Osteocyte (in vitro differentiated cells): ENCODE measurements around the gene CDH23. TPM values are rescaled to one million over a fixed set of nuclear protein-coding genes. Genes with fewer than 3 reads are reported as not detected.

Source experiments
- DNase-seq: peaks from one replicate; pipeline ENCODE4 v3.0.0; 2021; ENCODE audit warnings: mixed read lengths; ENCODE audit not compliant: unreplicated experiment; ENCODE audit errors: extremely low spot score
- H3K27ac Mint-ChIP-seq: one replicate; pipeline ENCODE4 v1.8.0; 2021; ENCODE audit warnings: mild to moderate bottlenecking, mixed read lengths; ENCODE audit not compliant: unreplicated experiment
- H3K27me3 Mint-ChIP-seq: one replicate; pipeline ENCODE4 v1.8.0; 2021; ENCODE audit warnings: mixed read lengths; ENCODE audit not compliant: unreplicated experiment
- H3K36me3 Mint-ChIP-seq: one replicate; pipeline ENCODE4 v1.8.0; 2021; ENCODE audit warnings: mixed read lengths; ENCODE audit not compliant: unreplicated experiment
- H3K4me1 Mint-ChIP-seq: one replicate; pipeline ENCODE4 v1.8.0; 2021; ENCODE audit warnings: mixed read lengths; ENCODE audit not compliant: unreplicated experiment
- H3K4me3 Mint-ChIP-seq: one replicate; pipeline ENCODE4 v1.8.0; 2021; ENCODE audit warnings: mild to moderate bottlenecking, moderate library complexity, mixed read lengths; ENCODE audit not compliant: unreplicated experiment
- H3K9me3 Mint-ChIP-seq: one replicate; pipeline ENCODE4 v1.8.0; 2021; ENCODE audit warnings: mixed read lengths; ENCODE audit not compliant: unreplicated experiment
- total RNA-seq: library from RNA; stranded (reverse); gene quantifications from 2 replicates; pipeline ENCODE4 v1.2.1, GENCODE V29; 2021
- TF ChIP-seq, protein P1 (sequence below): fragments of 200-600 bp; sonication (generic); IDR thresholded peaks from 2 replicates; pipeline ENCODE4 v1.5.0; 2021; ENCODE audit warnings: antibody characterized with exemption, mild to moderate bottlenecking, moderate library complexity

The CDH23 gene
- total RNA-seq, 1 donor from 2014 or later = not detected

- peaks cover 48% of the 10 kb centered on the region for H3K4me1 Mint-ChIP-seq
These were observed 449.0 kb downstream of the CDH23 start for GRCh38 chr10:71845410-71846405.

GRCh38 chr10:71846816-71847215 lies 450.1 kb downstream of the CDH23 start:
- Mint-ChIP-seq H3K4me3 (no peak overlapping the region), H3K36me3 (no peaks in the 10 kb centered on the region), H3K9me3 (no peaks in the 10 kb centered on the region), H3K27ac (no peak overlapping the region), H3K27me3 (no peaks in the 10 kb centered on the region), H3K4me1 (peaks cover 47% of the 10 kb centered on the region)
- TF ChIP-seq, protein P1, sequence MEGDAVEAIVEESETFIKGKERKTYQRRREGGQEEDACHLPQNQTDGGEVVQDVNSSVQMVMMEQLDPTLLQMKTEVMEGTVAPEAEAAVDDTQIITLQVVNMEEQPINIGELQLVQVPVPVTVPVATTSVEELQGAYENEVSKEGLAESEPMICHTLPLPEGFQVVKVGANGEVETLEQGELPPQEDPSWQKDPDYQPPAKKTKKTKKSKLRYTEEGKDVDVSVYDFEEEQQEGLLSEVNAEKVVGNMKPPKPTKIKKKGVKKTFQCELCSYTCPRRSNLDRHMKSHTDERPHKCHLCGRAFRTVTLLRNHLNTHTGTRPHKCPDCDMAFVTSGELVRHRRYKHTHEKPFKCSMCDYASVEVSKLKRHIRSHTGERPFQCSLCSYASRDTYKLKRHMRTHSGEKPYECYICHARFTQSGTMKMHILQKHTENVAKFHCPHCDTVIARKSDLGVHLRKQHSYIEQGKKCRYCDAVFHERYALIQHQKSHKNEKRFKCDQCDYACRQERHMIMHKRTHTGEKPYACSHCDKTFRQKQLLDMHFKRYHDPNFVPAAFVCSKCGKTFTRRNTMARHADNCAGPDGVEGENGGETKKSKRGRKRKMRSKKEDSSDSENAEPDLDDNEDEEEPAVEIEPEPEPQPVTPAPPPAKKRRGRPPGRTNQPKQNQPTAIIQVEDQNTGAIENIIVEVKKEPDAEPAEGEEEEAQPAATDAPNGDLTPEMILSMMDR = no peak
- no peak for DNase-seq

More at GRCh38 chr10:71845410-71846405, 449.0 kb downstream of the CDH23 start:
- H3K4me3 Mint-ChIP-seq = no peak overlapping the region
- peak overlapping the region; percentile 10 for H3K27ac Mint-ChIP-seq
- no peaks in the 10 kb centered on the region for H3K36me3 Mint-ChIP-seq
- H3K9me3 Mint-ChIP-seq = no peaks in the 10 kb centered on the region
- TF ChIP-seq, protein P1 = no peak
- no peaks in the 10 kb centered on the region for H3K27me3 Mint-ChIP-seq
- no peak for DNase-seq

DNA sequence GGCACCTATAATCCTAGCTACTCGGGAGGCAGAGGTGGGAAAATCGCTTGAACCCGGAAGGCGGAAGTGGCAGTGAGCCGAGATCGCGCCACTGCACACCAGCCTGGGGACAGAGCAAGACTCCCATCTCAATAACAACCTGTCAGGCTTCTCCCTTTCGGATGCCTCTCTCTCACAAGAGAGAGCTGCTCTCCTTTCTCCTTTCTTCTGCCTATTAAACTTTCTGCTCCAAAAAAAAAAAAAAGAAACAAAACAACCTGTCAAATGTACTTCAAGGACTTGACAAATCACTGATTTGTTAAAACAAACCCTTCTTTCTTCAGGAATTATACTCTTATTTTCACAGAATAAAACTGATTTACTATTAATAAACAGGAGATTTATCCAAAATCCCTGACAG lies 450.7 kb downstream of the CDH23 start:
- H3K4me3 Mint-ChIP-seq = no peak overlapping the region
- H3K9me3 Mint-ChIP-seq = no peaks in the 10 kb centered on the region
- no peak overlapping the region for H3K27ac Mint-ChIP-seq
- H3K36me3 Mint-ChIP-seq = no peaks in the 10 kb centered on the region
- H3K4me1 Mint-ChIP-seq = peaks cover 47% of the 10 kb centered on the region
- TF ChIP-seq, protein P1 = no peak
- no peaks in the 10 kb centered on the region for H3K27me3 Mint-ChIP-seq
- DNase-seq = no peak

DNA sequence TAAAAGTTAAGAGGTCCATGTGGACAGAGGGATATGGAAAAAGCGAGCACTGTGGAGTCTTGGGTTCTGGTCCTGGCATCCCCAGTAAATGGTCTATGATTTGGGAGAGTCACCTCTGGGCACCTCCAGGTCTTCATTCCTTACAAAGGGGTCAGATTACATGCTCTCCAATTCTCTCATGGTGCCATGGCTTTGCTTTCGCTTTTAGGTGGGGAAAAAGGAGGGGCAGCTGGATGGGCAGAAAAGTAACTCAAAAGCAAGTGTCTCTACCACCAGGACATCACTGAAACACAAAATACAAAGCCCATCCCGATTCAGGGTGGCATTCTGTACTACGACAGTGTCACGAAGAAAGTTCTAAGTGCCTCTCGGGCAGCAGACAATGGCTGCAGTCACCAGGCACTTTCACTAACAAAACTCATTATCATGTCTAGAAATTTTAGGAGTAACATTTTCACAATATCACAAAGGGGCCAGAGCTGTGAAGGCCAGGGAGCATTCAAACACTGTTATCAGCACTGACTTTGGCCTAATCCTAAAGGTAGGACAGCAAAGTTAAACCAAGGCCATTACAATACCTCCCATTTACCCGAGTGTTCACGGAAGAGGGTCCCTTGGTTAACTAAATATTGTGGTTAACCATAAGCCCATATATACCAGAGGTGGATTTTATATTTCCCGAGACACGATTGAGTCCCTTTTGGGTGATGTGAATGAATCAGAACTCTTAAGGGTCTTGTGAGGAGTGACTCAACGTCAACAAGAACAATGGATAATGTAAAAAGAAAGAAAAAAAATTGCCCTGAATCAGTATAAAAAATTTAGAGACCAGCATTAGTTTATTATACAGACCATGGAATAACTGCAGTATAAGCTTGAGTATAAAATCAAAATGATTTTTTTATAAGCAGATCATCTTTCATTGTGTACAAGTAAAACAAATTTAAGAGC lies 451.9 kb downstream of the CDH23 start:
- TF ChIP-seq, protein P1 = no peak
- H3K27ac Mint-ChIP-seq = peak overlapping the region; percentile 7
- no peaks in the 10 kb centered on the region for H3K27me3 Mint-ChIP-seq
- H3K36me3 Mint-ChIP-seq = no peaks in the 10 kb centered on the region
- H3K4me3 Mint-ChIP-seq = peak overlapping the region; percentile 87
- peaks cover 45% of the 10 kb centered on the region for H3K4me1 Mint-ChIP-seq
- no peaks in the 10 kb centered on the region for H3K9me3 Mint-ChIP-seq
- DNase-seq = no peak
